Ascending aorta (tissue), 2 donors: ENCODE data around the gene STAT4. TPM values are rescaled to one million over a fixed set of nuclear protein-coding genes. Genes with fewer than 3 reads are reported as not detected.

Experiments
- DNase-seq, 2 donors: peaks; one replicate each; pipeline ENCODE4 v3.0.0-alpha.2; 2019; ENCODE audit warnings: low spot score in 2 of 2
- H3K27ac ChIP-seq, 2 donors: fragments of 200-600 bp; sonication (generic); one replicate each; pipeline ENCODE4 v1.5.1; 2016 to 2017; ENCODE audit warnings: mild to moderate bottlenecking in 1 of 2
- H3K27me3 ChIP-seq: fragments of 200-600 bp; sonication (generic); one replicate; pipeline ENCODE4 v1.5.1; 2017
- H3K36me3 ChIP-seq, 2 donors: fragments of 200-600 bp; sonication (generic); one replicate each; pipeline ENCODE4 v1.5.1; 2016
- H3K4me1 ChIP-seq, 2 donors: fragments of 200-600 bp; sonication (generic); one replicate each; pipeline ENCODE4 v1.5.1; 2016 to 2017; ENCODE audit warnings: mild to moderate bottlenecking in 1 of 2
- H3K4me3 ChIP-seq, 2 donors: fragments of 200-600 bp; sonication (generic); one replicate each; pipeline ENCODE4 v1.5.1; 2016 to 2017; ENCODE audit warnings: mild to moderate bottlenecking in 1 of 2
- H3K9me3 ChIP-seq, 2 donors: fragments of 200-600 bp; sonication (generic); one replicate each; pipeline ENCODE4 v1.5.1; 2016
- intact Hi-C: fragments of 100-400 bp; cut with DNase I; formaldehyde crosslinking; loops from one replicate; pipeline ENCODE4 v1.15.1; 2023
- total RNA-seq: library from RNA; depleted of rRNA; stranded (reverse); fragments of >200 nt; gene quantifications from one replicate; pipeline ENCODE4 v1.1.0, GENCODE V29; 2016
- TF ChIP-seq, protein P1 (sequence below), 3 experiments: fragments of 200-600 bp in 2 of 3; fragments of 450-650 bp in 1 of 3; sonication (generic) in 2 of 3; IDR thresholded peaks; one replicate each; pipeline ENCODE4 v1.5.1; 2016 to 2019; ENCODE audit warnings: antibody characterized with exemption in 3 of 3, mild to moderate bottlenecking in 1 of 3, moderate library complexity in 1 of 3

STAT4 gene
- total RNA-seq, 1 donor from 2014 or later = 0.85 TPM

DNA sequence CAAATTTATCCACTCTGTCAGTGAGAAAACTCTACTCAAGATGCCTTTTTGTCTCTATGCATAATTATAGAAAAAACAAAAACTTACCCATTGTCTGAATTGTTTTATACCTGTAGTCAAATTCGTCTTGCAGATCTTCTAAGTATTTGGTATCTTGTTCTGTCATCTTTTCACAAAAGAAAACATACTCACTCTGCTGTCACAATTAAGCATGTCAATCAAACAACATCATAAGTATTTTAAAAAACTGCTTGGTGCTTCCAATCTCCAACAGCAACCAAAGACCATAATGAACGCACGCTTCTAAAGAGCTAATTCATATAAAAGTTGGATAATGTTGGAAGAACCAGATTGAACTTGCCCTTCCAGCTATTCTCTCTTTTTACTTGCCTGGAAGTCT lies 81.2 kb downstream of the STAT4 start:
- Histone ChIP-seq H3K4me1 (no peaks in the 10 kb centered on the region), H3K36me3 (no peaks in the 10 kb centered on the region), H3K27me3 (no peaks in the 10 kb centered on the region), H3K9me3 (no peaks in the 10 kb centered on the region), H3K27ac (no peak overlapping the region), H3K4me3 (no peak overlapping the region)
- intact Hi-C loops = no loop called here
- DNase-seq = no peak
- TF ChIP-seq, protein P1, sequence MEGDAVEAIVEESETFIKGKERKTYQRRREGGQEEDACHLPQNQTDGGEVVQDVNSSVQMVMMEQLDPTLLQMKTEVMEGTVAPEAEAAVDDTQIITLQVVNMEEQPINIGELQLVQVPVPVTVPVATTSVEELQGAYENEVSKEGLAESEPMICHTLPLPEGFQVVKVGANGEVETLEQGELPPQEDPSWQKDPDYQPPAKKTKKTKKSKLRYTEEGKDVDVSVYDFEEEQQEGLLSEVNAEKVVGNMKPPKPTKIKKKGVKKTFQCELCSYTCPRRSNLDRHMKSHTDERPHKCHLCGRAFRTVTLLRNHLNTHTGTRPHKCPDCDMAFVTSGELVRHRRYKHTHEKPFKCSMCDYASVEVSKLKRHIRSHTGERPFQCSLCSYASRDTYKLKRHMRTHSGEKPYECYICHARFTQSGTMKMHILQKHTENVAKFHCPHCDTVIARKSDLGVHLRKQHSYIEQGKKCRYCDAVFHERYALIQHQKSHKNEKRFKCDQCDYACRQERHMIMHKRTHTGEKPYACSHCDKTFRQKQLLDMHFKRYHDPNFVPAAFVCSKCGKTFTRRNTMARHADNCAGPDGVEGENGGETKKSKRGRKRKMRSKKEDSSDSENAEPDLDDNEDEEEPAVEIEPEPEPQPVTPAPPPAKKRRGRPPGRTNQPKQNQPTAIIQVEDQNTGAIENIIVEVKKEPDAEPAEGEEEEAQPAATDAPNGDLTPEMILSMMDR (IDR thresholded peaks at IDR 0.05) = no peak

- H3K9me3 ChIP-seq = no peaks in the 10 kb centered on the region
- intact Hi-C loops = no loop called here
Observed at GRCh38 chr2:191066919-191067233, 83.9 kb downstream of the STAT4 start.

DNA sequence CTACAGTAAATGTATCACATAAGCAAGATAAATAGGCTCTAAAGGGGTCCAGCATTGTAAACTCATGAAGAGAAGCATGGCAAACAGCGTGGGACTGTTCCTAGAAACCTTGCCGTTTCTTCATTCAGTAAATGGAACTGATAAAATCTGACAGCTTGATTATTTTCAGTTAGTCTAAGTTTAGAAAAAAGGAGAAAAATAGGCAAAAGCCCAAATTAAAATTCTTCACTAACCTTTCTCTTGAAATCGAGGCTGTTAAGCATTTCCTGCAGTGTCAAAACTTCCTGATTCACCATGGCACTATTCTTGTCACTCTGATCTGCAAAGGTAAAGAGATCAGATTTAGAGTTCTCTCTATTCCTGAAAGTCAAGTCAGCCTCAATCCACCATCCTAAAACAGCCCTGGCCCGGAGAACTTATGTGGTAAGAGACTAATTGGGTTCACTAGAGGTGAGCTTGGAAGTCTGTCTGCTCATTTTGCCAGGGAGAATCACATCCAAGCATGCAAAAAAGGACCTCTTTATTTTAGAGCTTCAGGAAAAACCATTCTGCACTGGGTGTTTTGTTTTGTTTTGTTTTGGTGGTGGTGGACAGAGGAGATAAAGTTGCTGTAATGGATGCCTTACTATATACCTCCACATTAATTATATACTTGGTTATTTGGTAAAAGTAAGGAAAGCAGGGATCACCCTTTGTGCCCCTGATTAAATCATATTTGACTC lies 84.4 kb downstream of the STAT4 start:
- DNase-seq = no peak
- TF ChIP-seq, protein P1 (IDR thresholded peaks at IDR 0.05) = no peak
- Histone ChIP-seq H3K4me1 (no peaks in the 10 kb centered on the region), H3K27ac (no peak overlapping the region), H3K9me3 (no peaks in the 10 kb centered on the region), H3K4me3 (no peak overlapping the region), H3K36me3 (no peaks in the 10 kb centered on the region), H3K27me3 (no peaks in the 10 kb centered on the region)
- intact Hi-C loops = no loop called here

More at GRCh38 chr2:191066919-191067233, 83.9 kb downstream of the STAT4 start:
- H3K4me1 ChIP-seq = no peaks in the 10 kb centered on the region
- no peaks in the 10 kb centered on the region for H3K36me3 ChIP-seq
- no peaks in the 10 kb centered on the region for H3K27me3 ChIP-seq
- no peak overlapping the region for H3K27ac ChIP-seq
- no peak for DNase-seq
- TF ChIP-seq, protein P1 (IDR thresholded peaks at IDR 0.05) = no peak
- H3K4me3 ChIP-seq = no peak overlapping the region

- H3K27me3 ChIP-seq = no peaks in the 10 kb centered on the region
Observed at GRCh38 chr2:191065785-191066184, 85.0 kb downstream of the STAT4 start.

DNA sequence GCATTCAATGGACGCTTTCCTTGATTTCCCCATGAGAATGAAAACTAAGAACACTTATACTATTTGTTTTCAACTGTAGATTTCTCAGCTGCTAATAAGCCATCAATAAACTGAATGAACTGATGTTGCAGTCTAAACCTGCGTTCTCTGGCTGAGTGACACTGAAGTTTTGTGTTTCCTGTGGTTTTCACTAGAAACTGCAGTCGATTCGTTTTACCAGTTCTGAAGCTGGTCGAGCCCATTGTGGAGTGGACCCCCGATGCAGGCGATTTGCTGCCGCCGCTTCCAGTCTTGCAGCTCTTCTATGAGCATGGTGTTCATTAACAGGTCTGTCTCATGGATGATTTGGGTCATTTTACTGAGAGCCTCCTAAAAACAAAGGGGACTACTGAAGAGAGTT lies 86.2 kb downstream of the STAT4 start:
- TF ChIP-seq, protein P1 (IDR thresholded peaks at IDR 0.05) = no peak
- Histone ChIP-seq H3K27me3 (no peaks in the 10 kb centered on the region), H3K4me3 (no peak overlapping the region), H3K9me3 (no peaks in the 10 kb centered on the region), H3K36me3 (no peaks in the 10 kb centered on the region), H3K4me1 (no peaks in the 10 kb centered on the region), H3K27ac (no peak overlapping the region)
- intact Hi-C loops = no loop called here
- DNase-seq = no peak

More at GRCh38 chr2:191065785-191066184, 85.0 kb downstream of the STAT4 start:
- no peaks in the 10 kb centered on the region for H3K9me3 ChIP-seq
- TF ChIP-seq, protein P1 (IDR thresholded peaks at IDR 0.05) = no peak
- no peaks in the 10 kb centered on the region for H3K4me1 ChIP-seq
- H3K27ac ChIP-seq = no peak overlapping the region
- intact Hi-C loops = no loop called here
- H3K36me3 ChIP-seq = no peaks in the 10 kb centered on the region
- DNase-seq = no peak
- H3K4me3 ChIP-seq = no peak overlapping the region

DNA sequence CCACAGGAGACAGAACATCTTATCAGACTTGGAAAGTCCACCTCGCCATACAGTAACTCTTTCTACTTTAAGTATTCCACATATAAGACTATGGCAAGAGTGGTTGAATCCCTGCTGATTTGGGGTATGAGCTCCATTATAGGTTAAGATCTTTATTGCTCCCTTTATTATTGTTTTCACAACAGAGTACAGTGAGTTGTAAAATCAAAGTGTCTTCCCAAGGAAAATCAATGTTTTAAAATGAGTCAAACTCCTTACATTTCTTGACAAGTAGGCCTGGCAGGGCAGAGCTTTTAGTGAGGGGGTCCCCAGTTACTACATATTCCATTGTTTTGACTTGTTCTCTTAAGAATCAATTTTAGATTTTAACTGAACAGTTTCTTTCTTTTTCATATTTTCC lies 87.2 kb downstream of the STAT4 start:
- H3K27ac ChIP-seq = no peak overlapping the region
- no peaks in the 10 kb centered on the region for H3K9me3 ChIP-seq
- H3K36me3 ChIP-seq = no peaks in the 10 kb centered on the region
- TF ChIP-seq, protein P1 (IDR thresholded peaks at IDR 0.05) = no peak
- no peak for DNase-seq
- intact Hi-C loops = no loop called here
- H3K4me3 ChIP-seq = no peak overlapping the region
- no peaks in the 10 kb centered on the region for H3K4me1 ChIP-seq
- H3K27me3 ChIP-seq = no peaks in the 10 kb centered on the region
